HepG2 (cell line): ENCODE measurements around the gene MRI1. TPM values are rescaled to one million over a fixed set of nuclear protein-coding genes. Genes with fewer than 3 reads are reported as not detected.

Source experiments
- ATAC-seq: fragments of 200-7000 bp; cut with Tn5 transposase; 3 replicates; pipeline ENCODE4 v1.9.1; 2020; ENCODE audit warnings: mild to moderate bottlenecking, moderate library complexity
- BruUV-seq: library from RNA; stranded (reverse); fragments of 400-500 nt; replicated peaks from 2 replicates; lab custom pipeline; 2021; lab: Mats Ljungman, UMichigan
- CTCF ChIA-PET: fragments of 300-600 bp; formaldehyde crosslinking; extraction: SDS; loops from one replicate; lab custom pipeline; 2021; ENCODE audit warnings: low total read pairs, inconsistent platforms, low intra/inter-chr PET ratio; lab: Yijun Ruan, JAX
- POLR2A ChIA-PET: fragments of 350-600 bp; sonication (Branson Sonifier 250); formaldehyde crosslinking; loops from one replicate; lab custom pipeline; 2020; ENCODE audit warnings: antibody characterized with exemption, inconsistent platforms; lab: Yijun Ruan, JAX
- DNase-seq: peaks from one replicate; pipeline ENCODE4 v3.0.0-alpha.2; 2015; ENCODE audit warnings: low spot score
- FAIRE-seq: peaks from 3 replicates; lab custom pipeline; 2011; peaks lifted over from hg19 to GRCh38; lab: Jason Lieb, UNC
- H2AFZ ChIP-seq: one replicate; pipeline ENCODE4 v1.6.1; 2011; ENCODE audit warnings: low read length, inconsistent platforms
- H3K27ac ChIP-seq: fragments of 300-600 bp; 3 replicates; pipeline ENCODE4 v1.8.0; 2011; ENCODE audit warnings: mixed run types, mild to moderate bottlenecking, mixed read lengths, low read length, inconsistent platforms; ENCODE audit not compliant: insufficient read depth; ENCODE audit errors: extremely low read length
- H3K27me3 ChIP-seq, 2 experiments: fragments of 200-600 bp in 1 of 2; 2 replicates in 1 of 2; 3 replicates in 1 of 2; pipeline versions ENCODE4 v1.6.0 to v1.8.0; 2011; ENCODE audit warnings: low read length in 2 of 2, mild to moderate bottlenecking in 2 of 2, moderate library complexity in 2 of 2, inconsistent platforms in 1 of 2; ENCODE audit not compliant: insufficient read depth in 2 of 2, control insufficient read depth in 1 of 2
- H3K36me3 ChIP-seq, 2 experiments: fragments of 200-600 bp in 1 of 2; replicated peaks in 1 of 2; 2 replicates in 1 of 2; 3 replicates in 1 of 2; pipeline versions ENCODE4 v1.5.1 to v1.8.0; 2011; ENCODE audit warnings: low read length in 2 of 2, inconsistent platforms in 1 of 2; ENCODE audit not compliant: insufficient read depth in 2 of 2, control insufficient read depth in 1 of 2
- H3K4me1 ChIP-seq: 2 replicates; pipeline ENCODE4 v1.5.1; 2012; ENCODE audit warnings: low read length, inconsistent platforms; ENCODE audit not compliant: insufficient read depth
- H3K4me2 ChIP-seq: 2 replicates; pipeline ENCODE4 v1.6.0; 2011; ENCODE audit warnings: low read depth, low read length, inconsistent platforms
- H3K4me3 ChIP-seq, 3 experiments: fragments of 200-600 bp in 1 of 3; sonication (generic), shearing (Covaris generic) in 1 of 3; replicated peaks in 1 of 3; 2 replicates each; pipeline ENCODE4 v1.5.1; 2011 to 2016; ENCODE audit warnings: low read length in 3 of 3, inconsistent platforms in 2 of 3, low read depth in 2 of 3, mild to moderate bottlenecking in 2 of 3, control low read depth in 1 of 3, mixed read lengths in 1 of 3; ENCODE audit not compliant: insufficient read depth in 1 of 3
- H3K79me2 ChIP-seq: one replicate; pipeline ENCODE4 v1.6.1; 2011; ENCODE audit warnings: low read length, inconsistent platforms; ENCODE audit not compliant: insufficient read depth
- H3K9ac ChIP-seq: 2 replicates; pipeline ENCODE4 v1.6.0; 2011; ENCODE audit warnings: mild to moderate bottlenecking, low read depth, low read length, inconsistent platforms; ENCODE audit not compliant: insufficient read depth
- H3K9me3 ChIP-seq: 2 replicates; pipeline ENCODE4 v1.5.1; 2012; ENCODE audit warnings: mild to moderate bottlenecking, low read length
- H4K20me1 ChIP-seq: 2 replicates; pipeline ENCODE4 v1.6.0; 2011; ENCODE audit warnings: inconsistent platforms, mild to moderate bottlenecking, low read length, moderate library complexity; ENCODE audit not compliant: insufficient read depth
- AGO1 ChIP-seq: fragments of 200-400 bp; formaldehyde crosslinking; IDR thresholded peaks from 2 replicates; pipeline ENCODE4 v1.6.1; 2017; ENCODE audit warnings: mild to moderate bottlenecking, low read depth, low read length, moderate library complexity; ENCODE audit not compliant: poor library complexity, severe bottlenecking
- AHR ChIP-seq: IDR thresholded peaks from 2 replicates; pipeline ENCODE4 v1.6.1; 2018; ENCODE audit warnings: missing genetic modification reagents, missing compliant biosample characterization
- EEA1 ChIP-seq: sonication (generic); formaldehyde crosslinking; IDR thresholded peaks from 2 replicates; pipeline ENCODE4 v1.5.1; 2020; ENCODE audit warnings: mild to moderate bottlenecking, missing genetic modification reagents, borderline replicate concordance
- HOXA5 ChIP-seq: sonication (generic); formaldehyde crosslinking; IDR thresholded peaks from 2 replicates; pipeline ENCODE4 v1.4.0; 2020; ENCODE audit warnings: missing genetic modification reagents
- JARID2 ChIP-seq: sonication (generic); formaldehyde crosslinking; IDR thresholded peaks from 2 replicates; pipeline ENCODE4 v1.8.1; 2023; ENCODE audit warnings: missing genetic modification reagents, inconsistent platforms; ENCODE audit not compliant: insufficient replicate concordance
- KDM3A ChIP-seq: IDR thresholded peaks from 2 replicates; pipeline ENCODE4 v1.6.1; 2018; ENCODE audit warnings: low read depth, missing compliant biosample characterization
- KLF11 ChIP-seq: IDR thresholded peaks from 2 replicates; pipeline ENCODE4 v1.6.1; 2016; ENCODE audit warnings: missing compliant biosample characterization
- PLRG1 ChIP-seq: fragments of 450-650 bp; conservative IDR thresholded peaks from 2 replicates; pipeline ENCODE4 v1.6.1; 2016
- POLR2AphosphoS5 ChIP-seq: IDR thresholded peaks from 2 replicates; pipeline ENCODE4 v1.6.1; 2012; ENCODE audit warnings: low read depth, low read length
- WIZ ChIP-seq: sonication (generic); formaldehyde crosslinking; IDR thresholded peaks from 2 replicates; pipeline ENCODE4 v1.5.1; 2020; ENCODE audit warnings: mild to moderate bottlenecking, missing genetic modification reagents
- ZC3H13 ChIP-seq: sonication (generic); formaldehyde crosslinking; IDR thresholded peaks from 2 replicates; pipeline ENCODE4 v1.8.1; 2023; ENCODE audit warnings: mild to moderate bottlenecking, missing genetic modification reagents, moderate library complexity
- ZFP36L1 ChIP-seq: sonication (generic); formaldehyde crosslinking; IDR thresholded peaks from 2 replicates; pipeline ENCODE4 v1.8.0; 2022; ENCODE audit warnings: mild to moderate bottlenecking, missing genetic modification reagents, moderate library complexity
- ZNF432 ChIP-seq: sonication (generic); formaldehyde crosslinking; IDR thresholded peaks from 2 replicates; pipeline ENCODE4 v1.5.0; 2020; ENCODE audit warnings: missing genetic modification reagents, mild to moderate bottlenecking, borderline replicate concordance
- WGBS: methylation state at CpG from one replicate; pipeline ENCODE4 v1.1.6; 2017; ENCODE audit warnings: low lambda C conversion rate; 5-methylcytosine and 5-hydroxymethylcytosine counted together
- in situ Hi-C: cut with HindIII; loops from 2 replicates; pipeline ENCODE4 v1.10.0; 2017; ENCODE audit warnings: low pct_unique_long_range_greater_than_20kb; ENCODE audit not compliant: extremely low pct_ligation_motif_present
- intact Hi-C: fragments of 100-400 bp; cut with micrococcal nuclease; formaldehyde crosslinking; loops from one replicate; pipeline ENCODE4 v1.10.0; 2022; ENCODE audit not compliant: unreplicated experiment
- polyA plus RNA-seq, 8 experiments: library from polyadenylated mRNA; depleted of rRNA in 3 of 8; stranded (reverse) in 7 of 8; unstranded in 1 of 8; fragments of >200 nt; fragmentation: Illumina TruSeq in 4 of 8; extraction: Trizol in 4 of 8; gene quantifications; 2 replicates each; pipeline versions ENCODE4 v1.2.1 to v1.2.3, GENCODE V29; 2011 to 2016; ENCODE audit warnings: low read depth in 4 of 8, missing spikeins in 1 of 8, mixed read lengths in 1 of 8; ENCODE audit not compliant: insufficient read depth in 1 of 8
- total RNA-seq, 5 experiments: library from RNA; depleted of rRNA; stranded (reverse); fragments of >200 nt; fragmentation: Illumina TruSeq; extraction: Trizol; gene quantifications; 2 replicates each; pipeline ENCODE4 v1.2.3, GENCODE V29; 2016; ENCODE audit warnings: low read depth in 1 of 5

Gene MRI1
- total and polyA plus RNA-seq, 2 of the 13 experiments (the other 11 are each of a cell fraction or from before 2014, with no cell fraction given) = 20.1 to 20.6 TPM

DNA sequence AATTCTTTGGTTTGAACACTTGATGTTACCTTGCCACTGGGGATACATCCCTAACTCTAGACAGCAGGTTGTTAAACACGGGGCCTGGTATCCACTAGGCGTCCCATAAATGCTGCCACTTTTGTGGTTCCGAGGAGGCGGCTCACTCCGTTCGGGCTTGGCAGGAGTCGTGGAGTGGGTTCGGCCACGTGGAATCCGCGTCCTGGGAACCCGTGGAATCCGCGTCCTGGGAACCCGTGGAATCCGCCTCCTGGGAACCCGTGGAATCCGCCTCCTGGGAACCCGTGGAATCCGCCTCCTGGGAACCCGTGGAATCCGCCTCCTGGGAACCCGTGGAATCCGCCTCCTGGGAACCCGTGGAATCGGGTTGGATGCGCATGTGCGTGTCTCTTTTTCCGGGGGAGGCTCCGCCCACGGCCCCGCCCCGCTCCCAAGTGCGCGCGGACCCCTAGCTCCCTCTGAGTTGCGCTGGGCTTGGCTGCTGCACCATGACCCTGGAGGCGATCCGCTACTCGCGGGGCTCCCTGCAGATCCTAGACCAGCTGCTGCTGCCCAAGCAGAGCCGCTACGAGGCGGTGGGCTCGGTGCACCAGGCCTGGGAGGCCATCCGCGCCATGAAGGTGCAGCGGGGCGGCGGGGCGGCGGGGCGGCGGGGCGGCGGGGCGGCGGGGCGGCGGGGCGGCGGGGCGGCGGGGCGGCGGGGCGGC lies at the start of gene MRI1 (continued):
- peak; percentile 53; the same call in 1 of the 2 replicates for TF ChIP-seq HOXA5 (CRISPR knock-in tag)
- TF ChIP-seq, all 625 proteins: peak for 93

DNA sequence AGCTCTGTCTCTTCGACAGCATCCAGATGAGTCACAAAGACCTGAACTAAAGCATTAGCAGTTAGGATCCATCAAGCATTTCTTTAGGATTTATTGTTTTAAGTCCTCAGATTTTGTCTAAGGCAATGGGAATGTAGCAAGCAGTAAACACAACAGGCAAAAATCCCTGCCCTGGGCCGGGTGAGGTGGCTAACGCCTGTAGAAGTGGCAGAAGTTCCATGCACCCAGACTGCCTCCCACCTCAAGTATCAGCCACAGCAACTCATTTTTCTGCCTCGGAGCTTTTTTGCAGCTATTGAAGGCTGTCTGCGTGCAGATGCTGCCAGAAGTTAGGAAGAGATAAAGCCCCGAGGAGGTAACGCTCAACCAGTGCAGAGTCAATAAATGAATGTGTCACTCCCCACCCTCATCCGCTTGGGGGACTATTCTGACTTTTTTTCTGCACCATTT lies 47.1 kb upstream of the MRI1 start:
- H2AFZ ChIP-seq = no peak overlapping the region
- FAIRE-seq (no peak), ATAC-seq (no peak), DNase-seq (no peak)
- in situ Hi-C loops (no loop called here), intact Hi-C loops (no loop called here)
- POLR2A ChIA-PET = no interaction called here
- BruUV-seq = no TSS peak
- H3K9ac ChIP-seq = no peak overlapping the region
- H3K27me3 ChIP-seq = peaks cover 0 to 25% of the 10 kb centered on the region in 2 experiments; a peak in 3 of 5 replicates
- H3K79me2 ChIP-seq = no peaks in the 10 kb centered on the region
- 17% methylated on average over 8 of the region's 8 CpGs for WGBS
- TF ChIP-seq POLR2AphosphoS5 = no peak
- no peak for TF ChIP-seq ZFP36L1
- no peak for TF ChIP-seq KLF11 (CRISPR knock-in tag)
- no peak for TF ChIP-seq ZNF432 (CRISPR knock-in tag)
- no peak for TF ChIP-seq AGO1
- no peak for TF ChIP-seq KDM3A (CRISPR knock-in tag)
- TF ChIP-seq EEA1 (CRISPR knock-in tag) = no peak
- no peak for TF ChIP-seq JARID2 (CRISPR knock-in tag)
- TF ChIP-seq AHR (CRISPR knock-in tag) = no peak
- TF ChIP-seq PLRG1 = no peak
- TF ChIP-seq ZC3H13 (CRISPR knock-in tag) = no peak
- no peak for TF ChIP-seq WIZ (CRISPR knock-in tag)
- H4K20me1 ChIP-seq = no peaks in the 10 kb centered on the region
- no peak overlapping the region for H3K4me2 ChIP-seq
- no peak overlapping the region for H3K4me3 ChIP-seq
- H3K36me3 ChIP-seq = no peaks in the 10 kb centered on the region
- no peaks in the 10 kb centered on the region for H3K4me1 ChIP-seq
- H3K27ac ChIP-seq = no peak overlapping the region
- H3K9me3 ChIP-seq = no peaks in the 10 kb centered on the region
- CTCF ChIA-PET = interaction anchor here (2.6 kb wide), 1 partner anchor 119 kb away, joined by 7 read pairs; no protein-coding TSS in a partner anchor
